ENCODE data around the gene ANTXRL.
"Not testable (repeated sequence)": the region's sequence is repeated elsewhere in the genome, so short reads cannot be mapped to it uniquely, and the experiment has no call there.

Gene ANTXRL

GRCh38 chr10:46294641-46295220, 7.9 kb downstream of the ANTXRL start:
- no peak for DNase-seq (ENCODE audit: low read depth)

DNA sequence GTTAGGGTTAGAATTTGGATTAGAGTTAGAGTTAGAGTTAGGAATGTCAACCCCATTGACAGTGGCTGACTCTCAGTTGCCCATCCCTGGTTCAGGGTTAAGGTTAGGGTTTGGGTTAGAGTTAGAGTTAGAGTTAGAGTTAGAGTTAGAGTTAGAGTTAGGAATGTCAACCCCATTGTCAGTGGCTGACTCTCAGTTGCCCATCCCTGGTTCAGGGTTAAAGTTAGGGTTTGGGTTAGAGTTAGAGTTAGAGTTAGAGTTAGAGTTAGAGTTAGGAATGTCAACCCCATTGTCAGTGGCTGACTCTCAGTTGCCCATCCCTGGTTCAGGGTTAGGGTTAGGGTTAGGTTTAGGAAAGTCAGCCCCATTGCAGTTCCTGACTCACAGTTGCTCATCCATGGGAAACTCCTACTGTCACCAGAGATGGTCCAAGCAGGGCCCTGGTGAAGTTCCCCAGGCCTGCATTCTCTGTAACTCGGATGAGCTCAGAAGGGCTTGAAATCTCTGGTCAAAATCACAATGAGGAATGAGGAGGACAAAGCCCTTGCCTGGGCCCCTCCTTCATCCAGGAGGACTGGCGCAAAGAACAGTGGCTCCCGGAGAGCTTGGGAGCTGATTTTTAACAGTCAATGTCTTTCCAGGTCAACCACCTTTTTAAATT, 8.7 kb downstream of the ANTXRL start:
- DNase-seq (ENCODE audit: low read depth): not testable (repeated sequence)

- DNase-seq (ENCODE audit: low read depth): not testable (repeated sequence)
These were observed 9.3 kb downstream of the ANTXRL start for GRCh38 chr10:46296086-46296485.

- no peak for DNase-seq (ENCODE audit: low read depth)
These were observed 9.9 kb downstream of the ANTXRL start for GRCh38 chr10:46296641-46297141.

DNA sequence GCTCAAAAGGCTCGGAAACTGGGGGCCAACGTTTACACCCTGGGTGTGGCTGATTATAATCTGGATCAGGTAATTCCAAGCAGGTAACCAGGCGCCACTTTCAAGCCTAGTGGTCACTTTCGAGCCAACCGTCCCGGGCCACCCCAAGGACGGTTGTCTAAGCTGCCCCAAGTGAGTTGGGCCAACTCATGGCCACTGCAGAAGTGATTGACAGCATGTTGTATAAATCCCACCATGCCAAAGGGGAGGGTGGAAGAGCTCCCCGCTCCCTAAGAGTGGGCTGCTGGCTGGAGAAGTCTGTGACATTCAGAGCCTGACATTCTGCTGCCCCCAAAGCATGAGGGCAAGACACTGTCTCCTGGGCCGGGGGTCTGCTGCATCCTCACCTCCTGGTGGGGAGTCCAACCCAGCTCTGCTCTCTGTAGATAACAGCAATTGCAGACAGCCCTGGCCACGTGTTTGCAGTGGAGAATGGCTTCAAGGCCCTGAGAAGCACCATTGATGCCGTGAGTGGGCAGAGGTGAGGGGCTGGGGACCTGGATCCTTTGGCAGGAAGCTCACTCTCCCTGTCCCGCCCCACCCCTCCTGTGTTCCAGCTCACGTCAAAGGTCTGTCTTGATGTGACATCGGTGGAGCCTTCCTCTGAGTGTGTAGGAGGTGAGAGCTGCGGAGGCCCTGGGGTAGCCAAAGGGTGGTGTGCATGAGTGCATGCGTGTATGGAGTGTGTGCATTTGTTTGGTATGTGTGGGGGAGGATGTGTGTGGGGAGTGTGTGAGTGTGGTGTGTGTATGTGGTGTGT, 10.8 kb downstream of the ANTXRL start:
- no peak for DNase-seq (ENCODE audit: low read depth)

DNA sequence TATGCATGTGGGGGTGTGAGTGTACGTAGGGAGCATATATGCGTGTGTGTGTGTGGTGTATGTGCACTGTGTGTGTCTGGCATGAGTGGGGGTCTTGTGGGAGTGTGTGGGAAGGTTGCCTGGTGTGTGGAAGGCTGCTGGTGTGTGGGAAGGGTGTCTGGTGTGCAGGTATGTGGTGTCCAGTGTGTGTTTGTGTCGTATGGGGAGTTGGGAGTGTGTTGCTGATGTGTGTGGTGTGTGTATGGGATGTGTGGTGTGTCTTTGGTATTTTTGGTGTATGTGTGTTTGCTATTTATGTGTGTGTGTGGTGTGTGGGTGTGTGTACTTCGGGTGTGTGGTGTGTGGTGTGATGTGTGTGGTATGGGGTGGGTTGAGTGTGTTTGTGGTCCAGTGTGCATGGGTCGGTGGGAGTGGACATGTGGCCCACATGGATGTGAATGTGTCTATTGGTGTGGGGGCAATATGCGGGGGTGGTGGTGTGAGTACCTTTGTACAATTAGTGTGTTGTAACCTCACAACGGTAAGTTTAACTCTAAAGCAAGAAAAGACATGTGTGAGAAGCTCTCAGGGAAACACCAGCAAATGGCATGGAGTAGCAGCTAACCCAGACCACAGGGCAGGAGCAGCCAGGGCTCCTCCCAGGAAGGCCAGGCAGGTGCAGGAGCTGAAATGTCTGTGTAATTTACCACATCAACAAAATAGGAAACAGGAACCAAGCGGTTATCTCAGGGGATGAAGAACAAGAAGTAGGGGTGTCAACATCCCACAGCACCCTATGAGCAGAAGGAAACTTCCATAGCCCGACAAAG, 11.9 kb downstream of the ANTXRL start:
- no peak for DNase-seq (ENCODE audit: low read depth)

DNA sequence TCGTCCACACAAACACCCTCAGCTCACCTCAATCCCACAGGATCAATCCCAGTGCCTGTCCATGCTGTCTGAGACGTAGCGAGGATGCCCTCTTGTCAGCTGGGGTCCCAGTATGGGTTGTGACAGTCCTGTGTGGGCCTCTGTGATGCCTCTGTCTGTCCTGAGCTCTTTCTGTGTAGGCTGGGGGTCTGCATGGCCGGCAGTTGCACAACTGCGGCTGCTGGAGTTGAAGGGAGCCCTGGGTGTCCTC, 12.4 kb downstream of the ANTXRL start:
- no peak for DNase-seq (ENCODE audit: low read depth)

- no peak for DNase-seq (ENCODE audit: low read depth)
These were observed 13.0 kb downstream of the ANTXRL start for GRCh38 chr10:46299536-46300369.

GRCh38 chr10:46300370-46300711, 13.5 kb downstream of the ANTXRL start:
- not testable (repeated sequence) for DNase-seq (ENCODE audit: low read depth)

DNA sequence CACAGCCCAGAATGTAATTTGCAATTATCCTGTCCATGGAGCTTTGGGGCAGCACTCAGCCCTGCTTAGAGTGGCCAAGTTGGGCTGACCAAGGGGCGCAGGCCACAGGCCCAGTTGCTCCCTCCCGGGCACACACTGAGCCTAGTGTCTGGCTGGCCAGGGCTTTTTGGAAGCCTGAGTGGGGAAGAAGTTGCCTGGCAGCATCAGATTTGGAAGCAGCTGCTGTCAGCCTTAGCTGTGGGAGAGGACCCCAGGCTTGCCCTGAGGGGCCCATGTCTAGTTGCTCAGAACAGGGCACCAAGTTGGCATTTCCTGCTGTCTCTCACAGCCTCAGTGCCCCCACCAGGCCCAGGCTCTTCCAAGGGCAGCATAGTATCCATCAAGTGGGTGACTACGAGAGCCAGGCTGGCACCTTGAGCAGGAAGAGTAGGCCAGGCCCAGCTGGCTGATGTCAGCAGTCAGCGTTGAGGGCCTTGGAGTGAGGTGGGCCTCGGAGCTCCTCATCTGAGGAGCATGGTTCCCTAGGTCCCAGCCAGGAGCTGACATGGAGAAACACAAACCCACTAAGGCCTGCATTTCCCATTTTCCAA, 14.4 kb downstream of the ANTXRL start:
- no peak for DNase-seq (ENCODE audit: low read depth)

- no peak for DNase-seq (ENCODE audit: low read depth)
These were observed 15.1 kb downstream of the ANTXRL start for GRCh38 chr10:46301721-46302479.

- not testable (repeated sequence) for DNase-seq (ENCODE audit: low read depth)
These were observed 16.1 kb downstream of the ANTXRL start for GRCh38 chr10:46302765-46303352.

DNA sequence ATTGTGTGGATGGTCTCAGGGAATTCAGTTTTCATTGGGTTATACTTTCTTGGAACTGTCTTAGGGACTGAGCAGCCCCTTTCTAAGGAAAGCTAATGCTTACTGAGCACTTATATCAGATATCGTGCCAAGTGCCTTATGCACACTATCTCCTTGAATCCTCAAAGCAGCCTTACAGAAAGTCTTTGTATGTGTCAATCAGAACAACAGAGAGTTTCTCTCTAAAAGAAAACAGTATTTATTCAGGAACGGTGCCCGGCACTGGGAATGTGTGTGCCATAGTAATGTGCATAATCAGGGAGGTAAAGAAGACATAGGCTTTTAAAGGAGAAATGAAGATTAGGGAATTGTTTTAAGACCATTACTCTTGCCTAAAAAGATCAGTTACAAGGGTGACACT, 17.3 kb downstream of the ANTXRL start:
- no peak for DNase-seq (ENCODE audit: low read depth)

DNA sequence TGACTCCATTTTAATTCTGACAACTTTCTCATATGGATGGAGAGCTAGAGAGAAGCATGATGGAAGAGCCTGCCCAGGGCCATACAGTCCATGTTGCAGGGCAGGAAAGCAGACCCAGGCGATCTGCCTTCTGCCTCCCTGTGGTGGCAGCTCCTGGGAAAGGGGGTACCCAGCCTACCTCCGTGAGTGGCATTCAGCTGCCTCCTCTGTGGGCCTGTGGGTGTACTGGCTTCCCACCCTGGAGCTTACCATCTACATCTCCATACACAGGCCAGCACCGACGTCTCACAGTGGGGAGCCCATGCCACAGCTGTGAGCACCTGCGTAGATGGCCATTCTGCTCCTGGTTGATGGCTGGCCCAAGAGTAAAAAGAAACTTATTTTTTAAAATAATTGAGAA, 17.9 kb downstream of the ANTXRL start:
- not testable (repeated sequence) for DNase-seq (ENCODE audit: low read depth)

GRCh38 chr10:46305079-46305818, 18.5 kb downstream of the ANTXRL start:
- no peak for DNase-seq (ENCODE audit: low read depth)

DNA sequence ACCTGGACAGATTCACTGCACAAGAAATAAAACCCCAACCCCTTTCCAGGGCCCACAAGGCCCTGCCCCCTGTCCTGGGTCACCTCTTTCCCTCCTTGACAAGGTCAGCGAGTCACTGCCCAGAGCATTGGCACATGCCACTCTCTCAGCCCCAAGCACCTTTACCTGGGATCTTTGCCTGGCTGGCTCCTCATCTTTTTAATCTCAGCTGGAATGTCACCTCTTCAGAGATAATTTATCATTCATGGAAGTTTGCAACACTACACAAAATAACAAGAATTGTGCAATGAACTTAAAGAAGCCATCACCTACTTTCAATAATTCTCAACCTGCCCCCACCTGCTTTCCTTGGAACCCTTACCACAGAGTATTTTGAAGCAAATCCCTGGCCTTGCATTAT, 19.2 kb downstream of the ANTXRL start:
- no peak for DNase-seq (ENCODE audit: low read depth)

GRCh38 chr10:46306516-46307184, 19.9 kb downstream of the ANTXRL start:
- DNase-seq (ENCODE audit: low read depth): no peak

DNA sequence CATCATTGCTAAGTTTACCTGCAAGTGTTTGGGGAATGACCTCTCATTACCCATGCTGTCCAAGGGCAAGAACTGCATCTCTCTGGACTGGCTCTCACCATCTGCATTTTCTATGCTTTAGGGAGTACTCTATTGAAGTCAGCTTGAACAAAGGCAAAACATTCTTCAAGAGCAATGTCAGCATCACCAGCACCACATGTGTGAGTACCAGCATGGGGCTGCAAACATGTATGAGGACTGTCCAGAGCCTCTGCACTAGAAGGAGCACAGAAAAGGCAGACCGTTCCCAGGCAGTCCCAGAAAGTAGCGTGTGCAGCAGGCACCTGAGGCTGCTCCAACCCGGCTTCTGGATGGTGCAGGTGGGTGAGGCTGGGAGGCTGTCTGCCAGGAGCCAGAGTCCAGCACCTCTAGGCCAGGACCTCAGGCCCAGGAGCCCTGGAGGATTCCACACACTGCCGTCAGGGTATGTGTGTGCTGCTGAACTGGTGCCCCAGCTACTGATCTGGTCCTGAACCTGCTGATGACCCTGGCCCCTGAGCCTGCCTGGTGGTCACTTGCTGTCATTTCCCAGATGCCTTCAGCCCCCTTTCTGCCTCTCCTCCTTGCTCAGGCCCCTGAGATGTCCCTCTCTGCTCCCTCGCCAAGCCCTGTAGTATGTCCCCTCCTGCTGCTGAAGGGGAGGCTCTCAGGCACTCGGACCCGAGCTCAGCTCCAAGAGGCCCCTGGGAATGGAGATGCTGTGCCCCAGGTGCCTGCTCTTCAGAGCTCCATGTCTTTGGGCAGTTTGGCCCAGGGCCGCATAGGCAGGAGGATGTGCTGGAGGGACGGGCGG, 20.7 kb downstream of the ANTXRL start:
- no peak for DNase-seq (ENCODE audit: low read depth)
